ENCODE data around the gene DISC1.

The DISC1 gene

DNA sequence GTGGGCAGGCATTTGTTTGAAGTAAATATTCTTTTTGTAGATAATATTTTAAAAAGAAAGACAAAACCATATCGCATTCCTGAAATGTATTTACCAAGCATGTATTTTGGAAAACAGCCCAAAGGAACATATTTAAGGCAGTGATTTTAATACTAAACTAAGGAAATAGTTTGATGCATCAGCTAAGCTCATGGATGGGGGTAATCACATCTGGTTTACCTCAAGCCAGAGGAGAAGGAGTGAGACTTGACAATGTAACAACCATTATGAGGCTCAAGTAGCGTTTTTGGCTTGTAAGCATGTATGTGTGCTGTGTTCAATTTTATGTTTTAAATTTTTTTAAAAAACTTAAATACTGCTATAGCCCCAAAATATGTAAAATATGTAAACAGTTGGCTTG lies 390.5 kb downstream of the DISC1 start:
- no peak for FAIRE-seq

DNA sequence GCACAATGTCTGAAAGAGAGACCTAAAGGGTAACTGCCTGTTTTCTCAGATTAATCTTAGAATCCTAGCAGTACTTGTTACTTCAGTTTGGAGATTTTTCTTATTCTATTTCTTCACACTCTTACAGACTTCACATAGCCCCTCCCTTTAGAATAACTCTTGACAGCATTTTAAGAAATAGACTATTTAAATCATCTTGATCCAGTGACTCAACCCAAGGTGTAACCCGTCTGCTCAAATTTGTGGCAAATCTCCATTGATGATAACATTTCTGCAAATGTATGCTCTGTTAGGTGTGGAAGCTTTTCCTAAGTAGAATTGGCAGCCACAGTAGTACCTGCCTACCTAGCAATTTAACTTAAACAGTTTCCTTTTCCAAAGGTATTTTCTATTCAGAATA lies 391.2 kb downstream of the DISC1 start:
- no peak for FAIRE-seq

GRCh38 chr1:232018231-232019025 lies 391.8 kb downstream of the DISC1 start:
- FAIRE-seq: no peak

- no peak for FAIRE-seq
These were observed 392.4 kb downstream of the DISC1 start for GRCh38 chr1:232019026-232019340.

GRCh38 chr1:232020352-232020751 lies 393.8 kb downstream of the DISC1 start:
- FAIRE-seq: no peak

GRCh38 chr1:232029315-232029714 lies 402.7 kb downstream of the DISC1 start:
- FAIRE-seq: no peak

DNA sequence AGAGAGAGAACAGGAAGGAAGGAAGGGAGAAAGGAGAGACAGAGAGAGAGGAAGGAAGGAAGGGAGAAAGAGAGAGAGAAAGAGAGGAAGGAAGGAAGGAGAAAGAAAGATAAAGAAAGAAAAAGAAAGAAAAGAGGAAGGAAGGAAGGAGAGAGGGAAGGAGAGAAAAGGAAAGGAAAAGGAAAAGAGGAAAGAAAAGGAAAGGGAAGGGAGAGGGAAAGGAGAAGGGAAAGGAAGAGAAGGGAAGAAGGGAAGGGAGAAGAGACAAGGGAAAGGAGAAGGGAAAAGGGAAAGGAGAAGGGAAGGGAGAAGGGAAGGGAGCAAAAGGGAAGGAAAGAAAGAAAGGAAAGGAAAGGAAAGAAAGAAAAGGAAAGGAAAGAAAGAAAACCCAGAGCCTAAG lies 404.6 kb downstream of the DISC1 start:
- FAIRE-seq: no peak

DNA sequence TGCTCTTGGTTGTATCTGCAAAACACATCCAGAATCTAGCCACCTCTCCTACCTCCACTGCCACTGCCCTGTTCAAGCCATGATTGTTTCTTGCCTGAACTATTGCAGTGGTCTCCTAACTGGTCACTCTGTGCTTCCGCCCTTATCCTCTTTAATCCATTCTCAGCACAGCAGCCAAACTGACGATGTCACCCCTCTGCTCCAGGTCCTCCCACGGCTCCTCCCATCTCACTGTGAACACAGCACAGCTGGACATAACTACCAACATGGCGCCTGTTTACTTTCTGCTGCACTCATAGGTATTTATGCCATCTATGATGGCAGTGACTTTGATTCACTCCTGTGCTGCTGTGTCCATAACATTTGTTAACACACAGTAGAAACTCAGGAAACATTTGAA lies 406.7 kb downstream of the DISC1 start:
- no peak for FAIRE-seq

DNA sequence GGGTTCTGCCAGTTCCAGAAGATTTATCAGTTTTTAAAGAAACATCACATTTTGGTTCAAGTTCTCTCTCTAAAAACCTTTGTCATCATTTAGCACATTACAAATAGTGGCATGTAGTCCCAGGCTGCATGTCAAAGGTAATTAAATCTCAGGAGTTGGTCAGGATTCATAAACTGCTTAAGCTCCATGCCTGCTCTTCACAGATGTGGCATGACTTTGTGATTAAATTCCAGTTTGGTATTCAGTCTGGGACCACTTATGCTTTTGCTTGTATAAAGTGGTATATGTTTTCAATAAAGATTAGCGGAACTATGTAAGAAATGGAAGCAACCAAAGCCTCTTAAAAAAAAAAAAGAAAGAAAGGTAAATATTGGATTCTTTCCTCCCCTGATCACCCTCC lies 408.0 kb downstream of the DISC1 start:
- FAIRE-seq: no peak

- no peak for FAIRE-seq
These were observed 409.8 kb downstream of the DISC1 start for GRCh38 chr1:232036181-232036933.

GRCh38 chr1:232037774-232038388 lies 411.3 kb downstream of the DISC1 start:
- FAIRE-seq: no peak

- FAIRE-seq: no peak
These were observed 412.4 kb downstream of the DISC1 start for GRCh38 chr1:232038706-232039677.

GRCh38 chr1:232040260-232040659 lies 413.7 kb downstream of the DISC1 start:
- no peak for FAIRE-seq

DNA sequence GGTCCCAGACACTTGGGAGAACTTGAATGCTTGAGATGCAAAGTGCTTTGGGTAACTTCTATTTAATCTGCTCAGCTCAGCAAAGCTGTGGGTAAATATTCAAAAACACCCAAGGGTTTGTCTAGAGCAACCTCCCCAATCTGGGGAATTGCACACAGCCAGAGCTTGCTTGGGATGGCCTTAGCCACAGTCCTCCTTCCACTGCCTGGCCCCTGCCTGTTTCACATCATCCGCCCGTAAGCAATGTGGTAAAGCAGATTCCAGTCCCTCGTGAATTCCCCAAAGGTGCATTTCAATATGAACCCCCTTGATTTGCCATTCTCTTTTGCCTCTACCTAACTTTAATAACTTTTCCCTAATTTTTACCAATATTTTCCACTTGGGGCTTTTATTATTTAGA lies 418.1 kb downstream of the DISC1 start:
- FAIRE-seq: no peak

DNA sequence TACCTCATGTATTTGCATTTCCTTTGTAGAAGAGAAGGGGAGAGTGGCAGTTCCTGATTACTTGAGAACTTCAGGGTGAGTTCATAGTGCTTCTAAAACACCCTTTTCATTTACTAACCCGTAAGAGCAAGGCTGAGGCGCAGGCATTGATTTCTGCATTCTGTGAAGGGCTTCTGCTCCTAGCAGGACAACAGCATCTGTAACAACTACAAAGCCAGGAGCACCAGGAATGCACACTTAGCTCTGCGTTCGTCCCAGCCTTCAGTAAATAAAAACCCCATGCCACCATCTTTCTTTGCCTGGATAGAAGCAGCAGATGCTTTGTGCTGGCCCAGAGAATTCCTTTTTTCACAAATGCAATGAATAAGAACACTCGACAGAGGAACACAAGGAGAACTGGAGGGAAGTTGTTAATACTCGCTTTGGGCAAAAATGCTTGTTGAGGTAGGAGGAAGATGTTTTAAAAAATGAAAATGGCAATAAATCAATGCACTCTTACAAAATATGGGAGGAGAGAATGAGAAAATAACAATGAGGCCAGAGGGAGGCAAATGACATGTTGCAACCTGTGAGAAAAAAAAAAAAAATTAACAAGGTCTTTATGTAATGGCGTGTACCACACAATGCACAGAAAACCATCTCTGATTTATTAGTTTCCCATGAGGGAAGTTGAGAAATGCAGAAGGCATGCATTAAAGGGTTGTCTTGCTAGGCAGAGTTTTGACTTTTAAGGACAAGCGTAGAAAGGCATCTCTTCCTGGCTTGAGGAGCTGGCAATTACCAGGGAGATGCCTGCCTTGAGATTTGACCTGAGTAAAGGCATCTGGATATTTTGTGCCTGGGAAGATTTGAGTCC lies 418.8 kb downstream of the DISC1 start:
- FAIRE-seq: no peak

GRCh38 chr1:232046451-232047306 lies 420.1 kb downstream of the DISC1 start:
- FAIRE-seq: no peak

GRCh38 chr1:232047473-232047872 lies 420.9 kb downstream of the DISC1 start:
- no peak for FAIRE-seq

DNA sequence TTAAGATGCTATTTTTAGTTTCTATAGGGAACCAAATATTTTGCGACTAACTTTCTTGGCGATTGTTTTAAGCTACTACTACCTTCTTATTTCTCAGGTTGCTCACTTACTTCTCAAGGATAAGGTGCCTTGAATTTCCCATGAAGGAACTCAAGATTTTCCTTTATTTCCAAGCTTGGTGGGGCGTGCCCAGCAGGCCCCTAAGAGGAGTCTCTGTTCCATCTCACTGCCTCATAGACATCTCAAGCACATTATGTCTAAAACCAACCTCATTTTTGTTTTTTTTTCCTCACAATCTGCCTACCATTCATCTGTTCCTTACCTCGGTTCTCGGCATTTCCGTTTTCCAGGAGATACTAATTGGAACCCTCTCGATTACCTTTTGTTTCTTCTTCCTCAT lies 421.9 kb downstream of the DISC1 start:
- FAIRE-seq: no peak

DNA sequence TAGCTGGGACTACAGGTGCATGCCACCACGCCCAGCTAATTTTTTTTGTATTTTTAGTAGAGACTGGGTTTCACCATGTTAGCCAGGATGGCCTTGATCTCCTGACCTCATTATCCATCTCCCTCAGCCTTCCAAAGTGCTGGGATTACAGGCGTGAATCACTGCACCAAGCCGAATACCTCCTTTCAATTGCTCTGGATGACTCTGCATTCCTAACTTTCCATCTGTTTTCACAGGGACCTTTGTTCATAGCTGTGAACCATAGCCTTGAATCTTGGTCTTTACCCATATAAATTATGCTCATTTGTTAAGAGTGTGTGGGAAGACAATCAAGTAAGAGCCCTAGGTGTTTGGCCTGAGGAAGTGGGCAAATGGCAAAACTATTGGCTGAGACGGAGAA lies 422.7 kb downstream of the DISC1 start:
- FAIRE-seq: no peak

- FAIRE-seq: no peak
These were observed 430.8 kb downstream of the DISC1 start for GRCh38 chr1:232057217-232057895.

Data from colon (tissue), 2 donors.